ENCODE measurements around the gene DNPEP.

DNPEP gene

GRCh38 chr2:219331560-219332213 is 56.0 kb downstream of the DNPEP start:
- no peak for DNase-seq (ENCODE audit: low read depth, low spot score)
- H3K4me3 ChIP-seq (ENCODE audit: low read length): no peak overlapping the region

DNA sequence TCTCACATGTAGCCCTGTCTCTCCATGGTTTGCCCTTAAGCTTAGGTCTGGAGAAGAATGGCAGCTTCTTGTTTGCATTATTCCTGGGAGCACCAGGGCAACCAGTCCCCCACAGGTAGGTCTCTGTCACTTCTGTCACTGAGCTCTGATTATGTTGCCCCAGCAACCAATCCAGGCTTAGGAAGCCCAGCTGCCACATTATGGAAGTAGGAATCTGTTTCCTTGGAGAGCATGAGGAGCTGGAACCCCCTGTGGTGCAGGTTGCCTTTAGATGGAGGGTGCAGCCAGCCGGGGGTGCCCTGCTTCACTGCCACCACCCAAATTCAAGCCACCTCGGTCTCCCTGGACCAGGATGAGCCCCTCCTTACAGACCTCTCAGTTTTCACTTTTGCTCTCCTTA is 60.0 kb downstream of the DNPEP start:
- no peak overlapping the region for H3K4me3 ChIP-seq (ENCODE audit: low read length)
- DNase-seq (ENCODE audit: low read depth, low spot score): no peak

DNA sequence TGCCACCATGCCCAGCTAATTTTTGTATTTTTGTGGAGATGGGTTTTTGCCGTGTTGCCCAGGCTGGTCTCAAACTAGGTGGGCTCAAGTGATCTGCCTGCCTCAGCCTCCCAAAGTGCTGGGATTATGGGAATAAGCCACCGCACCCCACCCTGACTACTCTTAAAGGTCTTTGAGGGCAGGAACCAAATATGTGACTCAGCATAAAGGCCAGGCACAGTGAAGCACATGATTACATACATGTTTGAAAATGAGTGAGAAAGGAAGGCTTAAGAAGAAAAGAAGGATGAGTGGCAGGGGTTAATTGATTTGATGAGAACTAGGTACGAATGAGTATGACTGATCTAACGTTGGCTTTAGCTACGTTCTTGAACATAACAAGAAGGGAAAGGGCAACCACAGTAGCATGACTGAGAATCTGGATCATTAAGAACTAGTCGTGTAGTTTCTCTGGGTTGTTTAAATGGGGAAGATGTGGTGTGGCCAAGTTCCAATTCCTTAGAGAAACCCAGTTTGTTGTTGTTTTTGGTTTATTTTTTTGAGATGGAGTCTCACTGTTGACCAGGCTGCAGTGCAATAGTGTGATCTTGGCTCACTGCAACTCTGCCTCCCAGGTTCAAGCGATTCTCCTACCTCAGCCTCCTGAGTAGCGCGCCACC is 61.9 kb downstream of the DNPEP start:
- H3K4me3 ChIP-seq (ENCODE audit: low read length): no peak overlapping the region
- no peak for DNase-seq (ENCODE audit: low read depth, low spot score)

- no peak for DNase-seq (ENCODE audit: low read depth, low spot score)
- H3K4me3 ChIP-seq (ENCODE audit: low read length): no peak overlapping the region
Observed at GRCh38 chr2:219325136-219325535, 62.6 kb downstream of the DNPEP start.

DNA sequence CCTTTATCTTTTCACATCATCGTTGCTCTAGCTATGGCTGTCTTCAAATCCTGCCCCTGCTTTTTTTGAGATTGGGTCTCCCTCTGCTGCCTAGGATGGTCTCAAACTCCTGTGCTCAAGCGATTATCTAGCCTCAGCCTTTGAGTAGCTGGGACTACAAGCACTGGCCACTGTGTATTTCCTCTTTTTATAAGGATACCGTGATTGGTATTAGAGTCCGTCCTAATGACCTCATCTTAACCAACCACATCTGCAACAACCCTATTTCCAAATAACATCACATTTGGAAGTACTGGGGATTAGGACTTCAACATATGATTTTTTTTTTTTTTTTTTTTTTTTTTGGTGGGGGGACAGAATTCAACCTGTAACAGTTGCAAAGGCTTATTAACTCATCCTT is 64.3 kb downstream of the DNPEP start:
- no peak overlapping the region for H3K4me3 ChIP-seq (ENCODE audit: low read length)
- no peak for DNase-seq (ENCODE audit: low read depth, low spot score)
